Measurements from ENCODE around the gene TRAPPC10.
"Not testable (repeated sequence)": the region's sequence is repeated elsewhere in the genome, so short reads cannot be mapped to it uniquely, and the experiment has no call there.

DNA sequence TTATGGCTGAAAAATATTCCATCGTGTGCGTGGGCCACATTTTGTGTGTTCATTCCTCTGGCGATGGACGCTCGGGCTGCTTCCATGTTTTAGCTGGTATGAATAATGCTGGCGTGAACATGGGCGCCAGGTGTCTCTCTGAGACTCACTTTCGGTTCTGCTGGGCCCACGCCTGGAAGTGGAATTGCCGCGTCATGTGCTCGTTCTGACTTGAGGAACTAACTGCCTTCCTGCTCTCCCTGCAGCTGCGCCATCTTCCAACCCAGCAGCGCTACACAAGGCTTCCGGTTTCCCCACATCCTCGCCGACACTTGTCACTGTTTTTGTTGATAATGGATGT is 141.8 kb downstream of the TRAPPC10 start:
- TF ChIP-seq, protein P1, sequence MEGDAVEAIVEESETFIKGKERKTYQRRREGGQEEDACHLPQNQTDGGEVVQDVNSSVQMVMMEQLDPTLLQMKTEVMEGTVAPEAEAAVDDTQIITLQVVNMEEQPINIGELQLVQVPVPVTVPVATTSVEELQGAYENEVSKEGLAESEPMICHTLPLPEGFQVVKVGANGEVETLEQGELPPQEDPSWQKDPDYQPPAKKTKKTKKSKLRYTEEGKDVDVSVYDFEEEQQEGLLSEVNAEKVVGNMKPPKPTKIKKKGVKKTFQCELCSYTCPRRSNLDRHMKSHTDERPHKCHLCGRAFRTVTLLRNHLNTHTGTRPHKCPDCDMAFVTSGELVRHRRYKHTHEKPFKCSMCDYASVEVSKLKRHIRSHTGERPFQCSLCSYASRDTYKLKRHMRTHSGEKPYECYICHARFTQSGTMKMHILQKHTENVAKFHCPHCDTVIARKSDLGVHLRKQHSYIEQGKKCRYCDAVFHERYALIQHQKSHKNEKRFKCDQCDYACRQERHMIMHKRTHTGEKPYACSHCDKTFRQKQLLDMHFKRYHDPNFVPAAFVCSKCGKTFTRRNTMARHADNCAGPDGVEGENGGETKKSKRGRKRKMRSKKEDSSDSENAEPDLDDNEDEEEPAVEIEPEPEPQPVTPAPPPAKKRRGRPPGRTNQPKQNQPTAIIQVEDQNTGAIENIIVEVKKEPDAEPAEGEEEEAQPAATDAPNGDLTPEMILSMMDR (IDR thresholded peaks at IDR 0.05), result not testable (repeated sequence)
- TF ChIP-seq POLR2A (IDR thresholded peaks at IDR 0.05), result not testable (repeated sequence)

Data from thyroid gland (tissue), 4 donors.